Inflammatory macrophage treated with lipopolysaccharide for 4 hours (primary cell): ENCODE data around the gene IFNAR1.
"Not testable (repeated sequence)": the region's sequence is repeated elsewhere in the genome, so short reads cannot be mapped to it uniquely, and the experiment has no call there.

Source experiments
- DNase-seq: peaks from one replicate; pipeline ENCODE4 v3.0.0-alpha.2; 2020

The IFNAR1 gene

GRCh38 chr21:33308586-33309490 lies 15.9 kb upstream of the IFNAR1 start:
- DNase-seq, result no peak

- DNase-seq, result no peak
Measured at GRCh38 chr21:33309778-33310177, 15.0 kb upstream of the IFNAR1 start.

- peak; percentile 28 for DNase-seq
Measured at GRCh38 chr21:33312121-33312520, 12.6 kb upstream of the IFNAR1 start.

GRCh38 chr21:33313183-33313582 lies 11.6 kb upstream of the IFNAR1 start:
- DNase-seq, result peak; percentile 22

GRCh38 chr21:33313611-33314010 lies 11.2 kb upstream of the IFNAR1 start:
- DNase-seq, result no peak

- no peak for DNase-seq
Measured at GRCh38 chr21:33314111-33314510, 10.7 kb upstream of the IFNAR1 start.

- peak; percentile 66 for DNase-seq
Measured at GRCh38 chr21:33315946-33316710, 8.6 kb upstream of the IFNAR1 start.

GRCh38 chr21:33317145-33317544 lies 7.6 kb upstream of the IFNAR1 start:
- DNase-seq, result peak; percentile 96

GRCh38 chr21:33317786-33318486 lies 6.8 kb upstream of the IFNAR1 start:
- DNase-seq, result peak; percentile 48

GRCh38 chr21:33321005-33321404 lies 3.8 kb upstream of the IFNAR1 start:
- DNase-seq, result not testable (repeated sequence)

- not testable (repeated sequence) for DNase-seq
Measured at GRCh38 chr21:33323610-33324009, 1.2 kb upstream of the IFNAR1 start.

- peak; percentile 94 for DNase-seq
Measured at GRCh38 chr21:33325222-33326067, 675 bp downstream of the IFNAR1 start.

- no peak for DNase-seq
Measured at GRCh38 chr21:33327326-33327725, 2.6 kb downstream of the IFNAR1 start.

GRCh38 chr21:33327792-33328433 lies 3.1 kb downstream of the IFNAR1 start:
- DNase-seq, result no peak

GRCh38 chr21:33330726-33331125 lies 6.0 kb downstream of the IFNAR1 start:
- no peak for DNase-seq

- no peak for DNase-seq
Measured at GRCh38 chr21:33332143-33332542, 7.4 kb downstream of the IFNAR1 start.

- no peak for DNase-seq
Measured at GRCh38 chr21:33334191-33334590, 9.4 kb downstream of the IFNAR1 start.

GRCh38 chr21:33334824-33335223 lies 10.1 kb downstream of the IFNAR1 start:
- DNase-seq, result no peak

GRCh38 chr21:33339135-33339534 lies 14.4 kb downstream of the IFNAR1 start:
- DNase-seq, result no peak

GRCh38 chr21:33339918-33340317 lies 15.1 kb downstream of the IFNAR1 start:
- DNase-seq, result peak; percentile 78

GRCh38 chr21:33345751-33346238 lies 21.0 kb downstream of the IFNAR1 start:
- DNase-seq, result no peak

GRCh38 chr21:33348706-33349105 lies 23.9 kb downstream of the IFNAR1 start:
- DNase-seq, result no peak
